ENCODE results near the gene SYCN. TPM values are rescaled to one million over a fixed set of nuclear protein-coding genes. Genes with fewer than 3 reads are reported as not detected.
"Not testable (repeated sequence)": the region's sequence is repeated elsewhere in the genome, so short reads cannot be mapped to it uniquely, and the experiment has no call there.

The SYCN gene
- total and polyA plus RNA-seq, 2 donors (not counting 3 experiments of a cell fraction or from before 2014, with no cell fraction given) = not detected

- dilution Hi-C loops (cut with MboI; ENCODE audit: extremely low pct_ligation_motif_present, low sequenced_read_pairs); H3K27ac ChIP-seq (ENCODE audit: insufficient read depth, low read depth, low read length); H3K4me2 ChIP-seq (ENCODE audit: insufficient read depth, low read length); H2AFZ ChIP-seq (ENCODE audit: low read depth, low read length); H3K4me3 ChIP-seq (replicated peaks in 1 of 3; ENCODE audit: insufficient read depth in 1 of 3, low read depth in 1 of 3, low read length in 3 of 3); H4K20me1 ChIP-seq (replicated peaks; ENCODE audit: control insufficient read depth, extremely low read depth, insufficient read depth, low read length); H3K9me1 ChIP-seq (replicated peaks; ENCODE audit: control insufficient read depth, extremely low read depth, insufficient read depth, low read length); H3K27me3 ChIP-seq (ENCODE audit: control insufficient read depth in 2 of 2, insufficient read depth in 2 of 2, low read length in 2 of 2); FAIRE-seq; H3K36me3 ChIP-seq (ENCODE audit: control insufficient read depth in 2 of 2, extremely low read depth in 1 of 2, insufficient read depth in 2 of 2, low read length in 2 of 2); DNase-seq (ENCODE audit: low read depth, low spot score); H3K4me1 ChIP-seq (ENCODE audit: control insufficient read depth, extremely low read depth, insufficient read depth, low read length); H3K79me2 ChIP-seq (ENCODE audit: control insufficient read depth, insufficient read depth, low read length); H3K9ac ChIP-seq (replicated peaks; ENCODE audit: extremely low read depth, insufficient read depth, low read length); POLR2A ChIA-PET; H3K9me3 ChIP-seq (replicated peaks; ENCODE audit: control insufficient read depth, insufficient read depth, low read length); BruUV-seq (replicated peaks); intact Hi-C loops (cut with micrococcal nuclease): not testable (repeated sequence)
- CTCF ChIA-PET = interaction anchor here (1.3 to 1.7 kb wide), 2 partner anchors 16 to 167 kb away, joined by 3 to 4 read pairs; no protein-coding TSS in a partner anchor
These were observed 15.0 kb upstream of the SYCN start for GRCh38 chr19:39219108-39219507.

GRCh38 chr19:39218230-39219007 is 14.4 kb upstream of the SYCN start:
- DNase-seq (ENCODE audit: low read depth, low spot score) = no peak
- Histone ChIP-seq H3K4me1 (ENCODE audit: control insufficient read depth, extremely low read depth, insufficient read depth, low read length) (no peaks in the 10 kb centered on the region), H3K27me3 (ENCODE audit: control insufficient read depth in 2 of 2, insufficient read depth in 2 of 2, low read length in 2 of 2) (peaks cover 0 to 2% of the 10 kb centered on the region in 2 experiments), H3K79me2 (ENCODE audit: control insufficient read depth, insufficient read depth, low read length) (no peaks in the 10 kb centered on the region), H3K36me3 (ENCODE audit: control insufficient read depth in 2 of 2, extremely low read depth in 1 of 2, insufficient read depth in 2 of 2, low read length in 2 of 2) (no peaks in the 10 kb centered on the region), H3K27ac (ENCODE audit: insufficient read depth, low read depth, low read length) (no peak overlapping the region), H4K20me1 (replicated peaks; ENCODE audit: control insufficient read depth, extremely low read depth, insufficient read depth, low read length) (no peaks in the 10 kb centered on the region), H3K9ac (replicated peaks; ENCODE audit: extremely low read depth, insufficient read depth, low read length) (no peak overlapping the region), H3K4me3 (replicated peaks in 1 of 3; ENCODE audit: insufficient read depth in 1 of 3, low read depth in 1 of 3, low read length in 3 of 3) (no peak overlapping the region), H3K9me1 (replicated peaks; ENCODE audit: control insufficient read depth, extremely low read depth, insufficient read depth, low read length) (no peaks in the 10 kb centered on the region), H2AFZ (ENCODE audit: low read depth, low read length) (no peak overlapping the region), H3K4me2 (ENCODE audit: insufficient read depth, low read length) (no peak overlapping the region), H3K9me3 (replicated peaks; ENCODE audit: control insufficient read depth, insufficient read depth, low read length) (no peaks in the 10 kb centered on the region)
- no TSS peak for BruUV-seq (replicated peaks)
- TF ChIP-seq JUN (IDR thresholded peaks at IDR 0.05; ENCODE audit: borderline replicate concordance, insufficient read depth, insufficient read length, low read depth) (no peak), CTCF (IDR thresholded peaks at IDR 0.05; ENCODE audit: extremely low read depth in 1 of 2, insufficient read depth in 1 of 2, low read depth in 1 of 2, low read length in 2 of 2) (no peak)
- CTCF ChIA-PET = interaction anchor here (1.3 to 1.7 kb wide), 2 partner anchors 15 to 166 kb away, joined by 3 to 4 read pairs; no protein-coding TSS in a partner anchor
- POLR2A ChIA-PET = no interaction called here
- dilution Hi-C loops (cut with MboI; ENCODE audit: extremely low pct_ligation_motif_present, low sequenced_read_pairs) (no loop called here), intact Hi-C loops (cut with micrococcal nuclease) (no loop called here)
- FAIRE-seq = no peak
